HFF-Myc (cell line): ENCODE measurements around the gene FAM118A.
"Not testable (repeated sequence)": the region's sequence is repeated elsewhere in the genome, so short reads cannot be mapped to it uniquely, and the experiment has no call there.

Source experiments
- DNase-seq: peaks from one replicate; pipeline ENCODE4 v3.0.0-alpha.2; 2011; ENCODE audit warnings: low read depth; ENCODE audit errors: extremely low read depth
- H3K4me3 ChIP-seq: replicated peaks from 2 replicates; pipeline ENCODE4 v1.5.1; 2011; ENCODE audit warnings: low read depth, mild to moderate bottlenecking, control low read depth, low read length
- TF ChIP-seq, protein P1 (sequence below): IDR thresholded peaks from 2 replicates; pipeline ENCODE4 v1.5.1; 2012; ENCODE audit warnings: mild to moderate bottlenecking, low read depth, low read length, control low read depth; ENCODE audit errors: missing control alignments

FAM118A gene

GRCh38 chr22:45322873-45323525 lies 13.3 kb downstream of the FAM118A start:
- no peak overlapping the region for H3K4me3 ChIP-seq
- DNase-seq: no peak
- TF ChIP-seq, protein P1, sequence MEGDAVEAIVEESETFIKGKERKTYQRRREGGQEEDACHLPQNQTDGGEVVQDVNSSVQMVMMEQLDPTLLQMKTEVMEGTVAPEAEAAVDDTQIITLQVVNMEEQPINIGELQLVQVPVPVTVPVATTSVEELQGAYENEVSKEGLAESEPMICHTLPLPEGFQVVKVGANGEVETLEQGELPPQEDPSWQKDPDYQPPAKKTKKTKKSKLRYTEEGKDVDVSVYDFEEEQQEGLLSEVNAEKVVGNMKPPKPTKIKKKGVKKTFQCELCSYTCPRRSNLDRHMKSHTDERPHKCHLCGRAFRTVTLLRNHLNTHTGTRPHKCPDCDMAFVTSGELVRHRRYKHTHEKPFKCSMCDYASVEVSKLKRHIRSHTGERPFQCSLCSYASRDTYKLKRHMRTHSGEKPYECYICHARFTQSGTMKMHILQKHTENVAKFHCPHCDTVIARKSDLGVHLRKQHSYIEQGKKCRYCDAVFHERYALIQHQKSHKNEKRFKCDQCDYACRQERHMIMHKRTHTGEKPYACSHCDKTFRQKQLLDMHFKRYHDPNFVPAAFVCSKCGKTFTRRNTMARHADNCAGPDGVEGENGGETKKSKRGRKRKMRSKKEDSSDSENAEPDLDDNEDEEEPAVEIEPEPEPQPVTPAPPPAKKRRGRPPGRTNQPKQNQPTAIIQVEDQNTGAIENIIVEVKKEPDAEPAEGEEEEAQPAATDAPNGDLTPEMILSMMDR: no peak

DNA sequence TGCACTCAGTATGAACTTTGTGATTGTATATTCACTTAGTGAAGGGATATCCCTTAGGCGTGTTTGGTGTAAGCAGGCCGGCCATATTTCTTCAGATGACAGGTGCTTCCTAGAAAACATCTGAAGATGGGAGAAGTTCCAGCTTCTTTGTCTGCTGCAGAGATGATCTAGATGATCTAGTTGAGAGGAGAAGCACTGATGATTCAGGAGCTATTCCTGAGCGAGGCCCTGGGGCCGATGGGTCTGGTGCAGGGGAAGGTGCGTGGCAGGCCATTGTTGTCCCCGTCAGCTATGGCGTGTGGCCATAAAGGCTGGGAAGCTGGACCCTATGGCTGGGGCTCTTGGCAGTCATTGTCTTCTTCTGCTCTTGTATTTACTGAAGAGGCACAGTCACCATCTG lies 14.0 kb downstream of the FAM118A start:
- no peak for DNase-seq
- no peak overlapping the region for H3K4me3 ChIP-seq
- TF ChIP-seq, protein P1: no peak

DNA sequence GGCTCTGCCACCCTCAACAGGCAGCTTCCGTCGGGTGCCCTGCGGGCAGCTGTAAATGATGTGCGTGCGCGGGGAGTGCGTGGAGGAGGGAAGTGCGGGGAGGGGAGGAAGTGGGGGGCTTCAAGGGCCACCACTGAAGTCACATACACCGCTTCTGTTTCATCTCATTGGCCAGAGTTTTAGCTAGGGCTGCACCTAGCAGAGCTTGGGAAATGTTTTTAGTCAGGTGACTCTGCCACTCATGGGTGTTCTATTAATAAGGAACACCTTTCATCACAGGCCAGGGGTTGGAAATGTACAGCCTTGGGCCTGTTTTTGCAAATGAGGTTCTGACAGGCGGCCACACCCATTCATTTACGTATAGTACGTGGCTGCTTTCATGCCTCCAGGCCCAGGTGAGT lies 14.6 kb downstream of the FAM118A start:
- no peak overlapping the region for H3K4me3 ChIP-seq
- DNase-seq: no peak
- TF ChIP-seq, protein P1: no peak

DNA sequence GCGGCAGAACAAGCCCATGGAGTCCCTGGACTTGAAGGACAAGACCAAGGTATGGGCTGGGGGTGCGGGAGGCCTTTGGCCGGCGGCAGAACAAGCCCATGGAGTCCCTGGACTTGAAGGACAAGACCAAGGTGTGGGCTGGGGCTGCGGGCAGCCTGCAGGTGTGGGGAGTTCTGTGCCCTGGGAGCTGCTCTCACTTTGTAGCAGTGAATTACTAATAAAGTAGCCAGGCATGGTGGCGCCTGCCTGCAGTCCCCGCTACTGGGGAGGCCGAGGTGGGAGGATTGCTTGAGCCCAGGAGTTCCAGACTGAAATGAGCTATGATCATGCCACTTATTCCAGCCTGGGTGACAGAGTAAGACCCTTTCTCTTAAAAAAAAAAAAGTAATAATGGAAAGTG lies 18.5 kb downstream of the FAM118A start:
- DNase-seq, H3K4me3 ChIP-seq: not testable (repeated sequence)

GRCh38 chr22:45328822-45329529 lies 19.2 kb downstream of the FAM118A start:
- no peak for DNase-seq
- TF ChIP-seq, protein P1: no peak
- H3K4me3 ChIP-seq: no peak overlapping the region

DNA sequence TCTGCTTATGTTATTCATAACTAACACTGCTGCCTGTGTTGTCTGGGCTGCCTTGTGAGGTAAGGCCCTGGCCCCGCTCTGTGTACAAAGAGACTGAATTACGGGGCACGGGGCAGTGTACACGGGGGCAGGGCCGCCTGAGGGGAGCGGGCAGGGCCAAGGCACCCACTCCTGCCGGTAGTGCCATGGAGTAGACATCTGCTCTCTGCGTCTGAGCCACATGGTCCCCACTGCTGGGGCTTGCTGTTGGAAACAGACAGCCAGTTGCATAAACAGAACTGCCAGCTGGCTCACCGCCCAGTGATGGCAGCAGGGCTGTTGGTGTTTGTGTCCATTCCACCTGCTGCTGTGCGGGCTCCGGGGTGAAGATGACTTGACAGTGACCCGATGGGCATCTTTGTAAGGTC lies 19.8 kb downstream of the FAM118A start:
- H3K4me3 ChIP-seq: no peak overlapping the region
- TF ChIP-seq, protein P1: no peak
- DNase-seq: no peak

GRCh38 chr22:45330548-45330947 lies 20.8 kb downstream of the FAM118A start:
- H3K4me3 ChIP-seq: no peak overlapping the region
- DNase-seq: no peak
- TF ChIP-seq, protein P1: no peak
